ENCODE measurements around the gene CDC42EP2. TPM values are rescaled to one million over a fixed set of nuclear protein-coding genes. Genes with fewer than 3 reads are reported as not detected.
"Not testable (repeated sequence)": the region's sequence is repeated elsewhere in the genome, so short reads cannot be mapped to it uniquely, and the experiment has no call there.

CDC42EP2 gene
- total RNA-seq, 2 donors from 2014 or later, result 1.7 TPM; not detected in 1

DNA sequence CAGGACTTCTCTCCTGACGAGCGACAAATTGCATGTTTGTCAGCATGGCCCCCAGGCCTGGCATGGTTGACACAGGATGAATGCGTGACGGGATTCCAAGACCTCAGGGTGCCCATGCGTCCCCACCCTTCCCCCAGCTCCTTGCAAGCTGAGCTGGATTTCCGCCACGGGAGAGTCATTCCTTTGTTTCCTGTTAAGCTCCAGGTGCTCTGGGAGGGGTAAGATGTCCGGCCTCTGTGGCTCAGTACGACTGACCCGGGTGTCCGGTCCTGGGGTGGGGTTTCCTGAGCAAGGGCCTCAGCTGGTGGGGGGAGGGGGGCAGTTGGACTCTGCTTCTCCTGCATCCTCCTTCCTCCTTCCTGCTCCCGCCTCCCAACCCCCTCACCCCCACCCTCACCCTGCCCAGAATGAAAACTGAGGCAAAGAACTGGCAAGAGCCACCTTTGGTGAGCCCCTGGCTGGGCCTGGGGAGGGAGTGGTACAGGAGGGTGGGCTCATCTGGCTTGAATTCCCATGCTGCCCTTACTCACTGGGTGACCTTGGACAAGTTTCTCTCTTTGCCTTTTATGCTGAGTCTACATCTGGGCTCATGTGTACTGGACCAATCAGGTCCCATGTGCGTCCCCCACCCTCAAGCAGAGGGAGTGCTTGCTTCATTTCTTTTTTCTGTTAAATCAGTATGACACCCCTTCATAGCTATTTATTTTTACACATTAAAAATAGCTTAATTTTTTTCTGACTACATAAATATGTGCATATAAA, 2.5 kb downstream of the CDC42EP2 start:
- H3K4me3 Mint-ChIP-seq, result no peak overlapping the region
- no peaks in the 10 kb centered on the region for H3K36me3 Mint-ChIP-seq
- peaks cover 0 to 9% of the 10 kb centered on the region in 2 donors for H3K27me3 Mint-ChIP-seq
- no peak for DNase-seq (ENCODE audit: low spot score)
- H3K4me1 Mint-ChIP-seq (ENCODE audit: low read depth in 2 of 2), result peaks cover 6% of the 10 kb centered on the region in 2 donors
- no peak for ATAC-seq
- H3K27ac Mint-ChIP-seq, result no peak overlapping the region
- H3K9me3 Mint-ChIP-seq, result no peaks in the 10 kb centered on the region

DNA sequence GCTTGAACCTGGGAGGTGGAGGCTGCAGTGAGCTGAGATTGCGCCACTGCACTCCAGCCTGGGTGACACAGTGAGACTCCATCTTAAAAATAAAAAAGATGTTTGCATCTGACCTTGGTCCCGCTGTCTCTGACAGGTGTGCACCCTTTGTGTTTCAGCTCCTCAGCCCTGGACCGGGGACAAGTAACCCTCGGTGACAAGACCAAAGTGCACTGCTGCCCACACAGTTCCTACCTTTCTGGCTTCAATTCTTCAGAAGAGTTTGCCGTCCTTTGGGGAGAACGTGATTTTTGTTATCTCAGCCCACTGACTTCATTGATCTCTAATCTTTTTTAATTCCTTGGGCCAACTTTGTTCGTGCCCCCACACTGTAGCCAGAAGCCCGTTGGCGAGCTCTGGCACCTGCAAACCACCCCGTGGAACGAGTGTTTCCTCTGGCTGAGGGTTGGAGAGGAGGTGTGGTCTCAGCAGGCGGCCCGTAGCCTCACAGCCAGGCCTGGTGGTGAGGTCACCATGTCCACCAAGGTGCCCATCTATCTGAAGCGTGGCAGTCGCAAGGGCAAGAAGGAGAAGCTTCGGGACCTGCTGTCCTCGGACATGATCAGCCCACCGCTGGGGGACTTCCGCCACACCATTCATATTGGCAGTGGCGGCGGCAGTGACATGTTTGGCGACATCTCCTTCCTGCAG, 5.9 kb downstream of the CDC42EP2 start:
- H3K4me3 Mint-ChIP-seq, result no peak overlapping the region
- no peaks in the 10 kb centered on the region for H3K36me3 Mint-ChIP-seq
- ATAC-seq (no peak), DNase-seq (ENCODE audit: low spot score) (no peak)
- H3K9me3 Mint-ChIP-seq, result no peaks in the 10 kb centered on the region
- no peak overlapping the region for H3K27ac Mint-ChIP-seq
- H3K4me1 Mint-ChIP-seq (ENCODE audit: low read depth in 2 of 2), result peaks cover 4 to 5% of the 10 kb centered on the region in 2 donors
- peaks cover 0 to 5% of the 10 kb centered on the region in 2 donors for H3K27me3 Mint-ChIP-seq

DNA sequence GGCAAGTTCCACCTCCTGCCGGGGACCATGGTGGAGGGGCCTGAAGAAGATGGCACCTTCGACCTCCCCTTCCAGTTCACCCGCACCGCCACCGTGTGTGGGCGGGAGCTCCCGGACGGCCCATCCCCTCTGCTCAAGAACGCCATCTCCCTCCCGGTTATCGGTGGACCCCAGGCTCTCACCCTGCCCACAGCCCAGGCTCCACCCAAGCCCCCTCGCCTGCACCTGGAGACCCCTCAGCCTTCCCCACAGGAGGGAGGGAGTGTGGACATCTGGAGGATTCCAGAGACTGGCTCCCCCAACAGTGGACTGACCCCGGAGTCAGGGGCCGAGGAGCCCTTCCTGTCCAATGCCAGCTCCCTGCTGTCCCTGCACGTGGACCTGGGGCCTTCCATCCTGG, 6.4 kb downstream of the CDC42EP2 start:
- Mint-ChIP-seq H3K27ac (no peak overlapping the region), H3K36me3 (no peaks in the 10 kb centered on the region), H3K27me3 (peaks cover 0 to 3% of the 10 kb centered on the region in 2 donors), H3K9me3 (no peaks in the 10 kb centered on the region), H3K4me1 (ENCODE audit: low read depth in 2 of 2) (no peaks in the 10 kb centered on the region), H3K4me3 (no peak overlapping the region)
- ATAC-seq, result no peak
- no peak for DNase-seq (ENCODE audit: low spot score)

DNA sequence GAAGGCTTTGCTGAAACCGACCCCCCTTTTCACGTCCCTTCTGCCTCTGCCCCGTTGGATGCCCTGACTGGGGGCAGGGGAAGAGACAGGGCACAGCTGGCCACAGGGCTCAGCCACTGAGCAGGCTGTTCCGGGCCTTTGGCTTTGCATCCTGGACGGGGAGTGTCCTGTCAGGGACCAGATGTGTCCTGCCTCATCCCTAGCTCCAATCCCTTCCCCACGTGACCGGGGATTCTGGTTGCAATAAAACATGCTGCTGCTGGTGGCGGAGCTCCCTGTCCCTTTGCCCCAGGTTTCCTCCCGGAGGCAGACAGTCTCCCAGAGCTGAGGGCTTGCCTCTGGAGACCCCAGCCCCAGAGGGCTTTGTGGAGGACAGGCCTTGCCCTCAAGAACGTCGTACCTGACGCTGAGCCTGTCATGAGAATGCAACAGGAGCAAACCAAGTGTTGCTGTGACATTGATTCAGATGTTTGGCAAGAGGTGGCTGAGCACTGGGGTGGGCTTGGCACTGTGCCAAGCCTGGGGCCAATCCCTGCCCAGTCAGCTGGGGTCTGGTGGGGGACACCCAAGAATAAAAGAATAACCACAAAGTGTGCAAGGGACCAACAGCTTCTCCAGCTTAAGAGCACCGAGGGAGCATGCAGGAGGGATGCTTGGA, 7.3 kb downstream of the CDC42EP2 start:
- no peak overlapping the region for H3K27ac Mint-ChIP-seq
- no peak overlapping the region for H3K4me3 Mint-ChIP-seq
- H3K4me1 Mint-ChIP-seq (ENCODE audit: low read depth in 2 of 2), result no peaks in the 10 kb centered on the region
- ATAC-seq (no peak), DNase-seq (ENCODE audit: low spot score) (no peak)
- H3K36me3 Mint-ChIP-seq, result no peaks in the 10 kb centered on the region
- no peaks in the 10 kb centered on the region for H3K9me3 Mint-ChIP-seq
- peaks cover 0 to 3% of the 10 kb centered on the region in 2 donors for H3K27me3 Mint-ChIP-seq

DNA sequence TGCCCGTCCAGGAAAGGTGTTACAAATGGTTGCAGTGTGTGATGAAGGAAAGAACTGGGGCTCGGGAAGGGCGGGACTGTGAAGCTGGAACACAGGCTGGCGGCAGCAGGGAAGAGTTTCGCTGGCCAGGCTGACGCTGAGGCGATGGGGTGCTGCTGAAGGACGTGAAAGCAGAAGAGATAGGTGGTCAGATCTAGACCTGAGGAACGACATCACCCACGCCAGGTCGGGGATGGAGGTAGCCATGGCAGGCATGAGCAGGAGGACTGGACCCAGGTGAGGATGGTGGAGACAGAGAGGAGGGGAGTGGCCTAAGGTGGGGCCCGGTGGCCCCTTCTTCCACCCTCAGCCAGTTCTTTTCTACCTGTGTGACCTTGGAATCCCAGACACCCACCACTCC, 9.1 kb downstream of the CDC42EP2 start:
- Mint-ChIP-seq H3K27me3 (peaks cover 0 to 3% of the 10 kb centered on the region in 2 donors), H3K36me3 (no peaks in the 10 kb centered on the region), H3K4me1 (ENCODE audit: low read depth in 2 of 2) (no peaks in the 10 kb centered on the region), H3K27ac (no peak overlapping the region), H3K9me3 (no peaks in the 10 kb centered on the region), H3K4me3 (no peak overlapping the region)
- ATAC-seq (peak in 1 of 2 donors; percentile 35), DNase-seq (ENCODE audit: low spot score) (no peak)

DNA sequence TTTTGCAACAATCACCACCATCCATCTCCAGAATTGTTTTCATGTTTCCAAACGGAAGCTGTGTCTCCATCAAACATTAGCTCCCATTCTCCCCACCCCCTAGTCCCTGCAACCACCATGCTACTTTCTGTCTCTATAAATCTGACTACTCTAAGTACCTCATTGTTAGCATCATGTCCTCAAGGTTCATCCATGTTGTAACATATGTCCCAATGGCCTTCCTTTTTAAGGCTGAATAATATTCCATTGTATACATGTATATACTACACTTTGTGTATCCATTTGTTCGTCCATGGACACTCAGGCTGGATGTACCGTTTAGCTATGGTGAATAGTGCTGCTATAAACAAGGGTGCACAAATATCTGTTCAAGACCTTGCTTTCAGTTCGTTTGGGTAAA, 10.8 kb downstream of the CDC42EP2 start:
- no peak overlapping the region for H3K27ac Mint-ChIP-seq
- peaks cover 0 to 3% of the 10 kb centered on the region in 2 donors for H3K27me3 Mint-ChIP-seq
- no peak for DNase-seq (ENCODE audit: low spot score)
- H3K4me3 Mint-ChIP-seq, result no peak overlapping the region
- no peaks in the 10 kb centered on the region for H3K36me3 Mint-ChIP-seq
- H3K4me1 Mint-ChIP-seq (ENCODE audit: low read depth in 2 of 2), result peaks cover 4% of the 10 kb centered on the region in 2 donors
- no peaks in the 10 kb centered on the region for H3K9me3 Mint-ChIP-seq
- ATAC-seq, result no peak

DNA sequence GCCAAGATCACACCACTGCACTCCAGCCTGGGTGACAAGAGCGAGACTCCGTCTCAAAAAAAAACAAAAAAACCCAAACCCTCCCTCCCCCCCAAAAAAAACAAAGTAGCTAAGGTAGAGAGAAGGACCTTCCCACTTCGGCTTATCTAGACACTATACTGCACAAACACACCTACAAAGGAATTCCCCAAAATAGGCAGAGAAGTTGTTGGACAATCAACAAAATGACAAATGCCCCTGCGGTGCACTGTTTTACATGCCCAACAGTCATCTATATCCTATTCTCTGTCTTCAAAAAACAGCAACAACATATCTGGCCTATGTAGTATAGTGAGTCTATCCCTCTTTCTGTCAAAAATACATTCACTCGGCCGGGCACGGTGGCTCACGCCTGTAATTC, 12.4 kb downstream of the CDC42EP2 start:
- no peak overlapping the region for H3K27ac Mint-ChIP-seq
- DNase-seq (ENCODE audit: low spot score) (no peak), ATAC-seq (no peak)
- peaks cover 4% of the 10 kb centered on the region in 2 donors for H3K4me1 Mint-ChIP-seq (ENCODE audit: low read depth in 2 of 2)
- H3K27me3 Mint-ChIP-seq, result peaks cover 0 to 3% of the 10 kb centered on the region in 2 donors
- H3K9me3 Mint-ChIP-seq, result no peaks in the 10 kb centered on the region
- H3K36me3 Mint-ChIP-seq, result no peaks in the 10 kb centered on the region
- no peak overlapping the region for H3K4me3 Mint-ChIP-seq

DNA sequence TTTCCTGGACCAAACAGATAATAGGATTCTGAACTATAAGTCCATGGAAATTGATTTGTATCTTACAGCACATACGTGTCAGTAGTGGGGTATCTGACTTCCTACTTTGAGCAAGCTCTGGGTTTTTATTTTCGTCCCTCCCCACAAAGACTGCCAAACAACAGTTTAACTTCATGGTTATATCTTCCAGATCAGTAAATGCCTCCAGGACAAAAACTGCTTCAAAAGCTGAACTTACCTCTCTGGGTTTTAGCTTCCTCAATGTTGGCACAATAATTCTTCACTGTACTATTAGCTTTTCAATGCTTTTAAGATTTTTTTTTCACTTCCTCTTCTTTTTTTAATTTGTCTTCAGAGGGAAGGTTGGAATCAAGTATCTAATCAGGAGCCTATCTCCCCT, 14.8 kb downstream of the CDC42EP2 start:
- DNase-seq (ENCODE audit: low spot score) (no peak), ATAC-seq (no peak)
- Mint-ChIP-seq H3K27ac (no peak overlapping the region), H3K4me1 (ENCODE audit: low read depth in 2 of 2) (peaks cover 6 to 9% of the 10 kb centered on the region in 2 donors), H3K9me3 (no peaks in the 10 kb centered on the region), H3K4me3 (no peak overlapping the region), H3K36me3 (no peaks in the 10 kb centered on the region), H3K27me3 (no peaks in the 10 kb centered on the region)

DNA sequence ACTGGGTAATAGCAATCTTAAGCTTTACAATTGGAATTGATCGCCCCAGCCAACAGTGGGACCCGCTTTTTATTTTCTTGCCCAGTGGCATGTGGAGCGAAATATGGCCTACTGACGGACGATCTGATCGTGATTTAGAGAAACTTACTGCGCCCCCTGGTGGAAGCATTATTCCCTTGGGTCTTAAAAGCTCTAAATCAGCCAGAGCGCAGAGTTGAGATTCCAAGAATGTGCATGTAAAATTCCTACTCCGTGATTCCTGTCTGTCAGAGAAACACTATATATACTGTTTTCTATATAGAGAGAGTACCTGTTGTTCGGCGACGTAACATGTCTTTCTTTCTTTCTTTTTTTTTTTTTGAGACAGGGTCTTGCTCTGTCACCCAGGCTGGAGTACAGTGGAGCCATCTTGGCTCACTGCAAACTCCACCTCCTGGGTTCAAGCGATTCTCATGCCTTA, 15.3 kb downstream of the CDC42EP2 start:
- Mint-ChIP-seq H3K36me3 (no peaks in the 10 kb centered on the region), H3K27me3 (no peaks in the 10 kb centered on the region), H3K4me3 (no peak overlapping the region), H3K9me3 (no peaks in the 10 kb centered on the region), H3K27ac (no peak overlapping the region), H3K4me1 (ENCODE audit: low read depth in 2 of 2) (peaks cover 10 to 14% of the 10 kb centered on the region in 2 donors)
- DNase-seq (ENCODE audit: low spot score), result peak; percentile 90
- no peak for ATAC-seq

DNA sequence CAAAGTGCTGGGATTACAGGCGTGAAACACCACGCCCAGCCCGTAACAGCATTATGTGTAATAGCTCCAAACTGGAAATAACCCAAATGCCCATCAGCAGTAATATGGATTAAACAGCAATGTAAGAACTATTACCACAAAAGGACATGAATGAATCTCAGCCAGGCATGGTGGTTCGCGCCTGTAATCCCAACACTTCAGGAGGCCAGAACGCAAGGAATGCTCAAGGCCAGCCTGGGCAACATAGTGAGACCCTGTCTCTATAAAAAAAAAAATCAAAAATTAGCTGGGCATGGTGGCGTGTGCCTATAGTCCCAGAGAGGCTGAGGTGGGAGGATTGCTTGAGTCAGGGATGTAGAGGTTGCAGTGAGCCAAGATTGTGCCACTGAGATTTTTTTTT, 15.9 kb downstream of the CDC42EP2 start:
- peaks cover 16 to 20% of the 10 kb centered on the region in 2 donors for H3K4me1 Mint-ChIP-seq (ENCODE audit: low read depth in 2 of 2)
- H3K9me3 Mint-ChIP-seq, result no peaks in the 10 kb centered on the region
- no peak for ATAC-seq
- H3K36me3 Mint-ChIP-seq, result no peaks in the 10 kb centered on the region
- no peak for DNase-seq (ENCODE audit: low spot score)
- no peaks in the 10 kb centered on the region for H3K27me3 Mint-ChIP-seq
- no peak overlapping the region for H3K27ac Mint-ChIP-seq
- H3K4me3 Mint-ChIP-seq, result no peak overlapping the region

DNA sequence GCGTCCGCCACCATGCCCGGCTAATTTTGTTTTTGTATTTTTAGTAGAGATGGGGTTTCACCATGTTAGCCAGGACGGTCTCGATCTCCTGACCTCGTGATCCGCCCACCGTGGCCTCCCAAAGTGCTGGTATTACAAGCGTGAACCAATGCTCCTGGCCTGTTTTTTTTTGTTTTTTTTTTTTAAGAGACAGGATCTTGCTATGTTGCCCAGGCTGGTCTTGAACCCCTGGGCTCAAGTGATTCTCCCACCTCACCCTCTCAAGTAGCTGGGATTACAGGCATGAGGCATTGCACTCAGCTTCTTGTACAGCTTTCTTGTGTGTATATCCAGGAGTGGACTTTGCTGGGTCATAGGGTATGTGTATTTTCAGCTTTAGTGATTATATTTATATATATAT, 17.9 kb downstream of the CDC42EP2 start:
- H3K9me3 Mint-ChIP-seq; ATAC-seq; H3K36me3 Mint-ChIP-seq; H3K27ac Mint-ChIP-seq; H3K27me3 Mint-ChIP-seq; H3K4me3 Mint-ChIP-seq; DNase-seq (ENCODE audit: low spot score): not testable (repeated sequence)
- peaks cover 18 to 22% of the 10 kb centered on the region in 2 donors for H3K4me1 Mint-ChIP-seq (ENCODE audit: low read depth in 2 of 2)

DNA sequence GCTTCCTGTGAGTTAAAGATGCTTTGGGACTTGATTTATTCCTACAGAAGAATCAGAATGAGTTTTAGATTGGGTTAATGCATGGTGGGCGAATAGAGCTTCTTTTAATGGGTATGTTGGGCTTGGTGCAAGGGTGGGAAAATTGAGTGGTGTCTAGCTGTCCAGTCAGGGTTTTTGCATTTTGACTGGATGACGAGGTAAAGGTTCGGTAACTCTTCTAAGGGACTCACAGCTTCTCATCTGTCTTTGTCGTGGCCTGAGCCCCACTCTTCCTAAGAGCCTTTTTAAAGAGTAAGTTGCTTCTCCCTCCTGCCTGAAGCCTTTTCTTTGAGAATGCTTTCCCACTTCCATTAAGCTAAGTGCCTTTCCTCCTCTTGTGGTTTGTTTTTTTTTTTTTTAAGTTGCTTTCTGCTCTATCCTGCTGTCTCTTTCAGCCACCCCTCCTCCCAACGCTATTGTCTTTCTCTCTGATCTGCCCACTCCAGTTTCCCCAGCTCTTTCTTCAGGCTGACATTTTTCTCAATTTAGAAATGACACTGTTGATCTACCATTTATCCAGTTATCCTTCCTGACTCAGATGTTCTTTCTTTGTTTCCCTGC, 20.1 kb downstream of the CDC42EP2 start:
- Mint-ChIP-seq H3K27ac (peak overlapping the region; percentile 77 to 82), H3K4me1 (ENCODE audit: low read depth in 2 of 2) (peaks cover 30 to 33% of the 10 kb centered on the region in 2 donors), H3K4me3 (peak overlapping the region; percentile 95), H3K27me3 (no peaks in the 10 kb centered on the region), H3K9me3 (no peaks in the 10 kb centered on the region), H3K36me3 (peaks cover 10% of the 10 kb centered on the region)
- no peak for ATAC-seq
- DNase-seq (ENCODE audit: low spot score), result no peak

DNA sequence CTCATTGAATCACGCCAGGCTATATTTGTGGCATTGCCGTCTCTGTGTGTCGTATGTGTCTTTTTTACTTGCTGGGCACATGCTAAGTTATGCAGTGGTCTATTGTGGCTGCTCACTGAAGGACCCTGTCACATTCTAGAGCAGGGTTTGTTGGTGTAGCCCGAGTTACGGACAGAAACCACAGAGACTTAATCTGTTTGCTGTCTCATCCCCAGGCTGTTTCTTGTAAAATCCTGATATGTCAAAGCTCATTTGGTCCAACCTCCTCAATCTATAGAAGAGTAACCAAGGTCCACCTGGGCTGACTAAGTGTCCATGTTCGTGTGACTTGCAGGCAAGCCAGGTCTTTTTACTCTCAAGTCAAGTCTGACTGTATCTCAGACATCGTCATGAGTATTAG, 24.0 kb downstream of the CDC42EP2 start:
- Mint-ChIP-seq H3K27me3 (no peaks in the 10 kb centered on the region), H3K36me3 (peaks cover 19% of the 10 kb centered on the region), H3K4me3 (no peak overlapping the region), H3K9me3 (no peaks in the 10 kb centered on the region), H3K4me1 (ENCODE audit: low read depth in 2 of 2) (peaks cover 29 to 32% of the 10 kb centered on the region in 2 donors), H3K27ac (no peak overlapping the region)
- ATAC-seq (no peak), DNase-seq (ENCODE audit: low spot score) (no peak)

All from natural killer cell treated with Interleukin-12 subunit alpha and Interleukin-12 subunit beta and Interleukin-15 and Interleukin-18, amount 100 ng/mL, for 72 hours (primary cell).